A673 (cell line): ENCODE data around the gene BTBD9. TPM values are rescaled to one million over a fixed set of nuclear protein-coding genes. Genes with fewer than 3 reads are reported as not detected.

ENCODE experiments used
- BruUV-seq: library from RNA; stranded (reverse); fragments of 400-500 nt; replicated peaks from 2 replicates; lab custom pipeline; 2021; lab: Mats Ljungman, UMichigan
- CTCF ChIA-PET: fragments of 300-600 bp; sonication (Branson Sonifier 250); formaldehyde crosslinking; loops from one replicate; lab custom pipeline; 2022; ENCODE audit warnings: antibody characterized with exemption; lab: Charles Lee
- POLR2A ChIA-PET: fragments of 300-600 bp; sonication (Branson Sonifier 250); formaldehyde crosslinking; loops from one replicate; lab custom pipeline; 2022; ENCODE audit warnings: antibody characterized with exemption; ENCODE audit not compliant: low non-redundant PET; lab: Charles Lee
- DNase-seq: peaks from one replicate; pipeline ENCODE4 v3.0.0-alpha.2; 2015; ENCODE audit warnings: low spot score
- H3K27ac ChIP-seq: fragments of 200-600 bp; sonication (generic); 2 replicates; pipeline ENCODE4 v1.5.1; 2016; ENCODE audit warnings: mixed run types, low read depth, mild to moderate bottlenecking, mixed read lengths, antibody characterized with exemption, low read length; ENCODE audit not compliant: poor library complexity, severe bottlenecking
- H3K27me3 ChIP-seq: fragments of 200-600 bp; sonication (generic); replicated peaks from 2 replicates; pipeline ENCODE4 v1.6.1; 2017; ENCODE audit warnings: mixed run types, low read depth, mild to moderate bottlenecking, mixed read lengths, antibody characterized with exemption, low read length; ENCODE audit not compliant: insufficient read depth, poor library complexity
- H3K36me3 ChIP-seq: fragments of 200-600 bp; sonication (generic); 2 replicates; pipeline ENCODE4 v1.6.1; 2016; ENCODE audit warnings: mixed run types, mild to moderate bottlenecking, mixed read lengths, antibody characterized with exemption, low read length; ENCODE audit not compliant: insufficient read depth, poor library complexity, severe bottlenecking
- H3K4me1 ChIP-seq: fragments of 200-600 bp; sonication (generic); 2 replicates; pipeline ENCODE4 v1.6.1; 2017; ENCODE audit warnings: mixed run types, mild to moderate bottlenecking, mixed read lengths, antibody characterized with exemption, low read length; ENCODE audit not compliant: insufficient read depth, poor library complexity, severe bottlenecking
- H3K4me3 ChIP-seq: fragments of 200-600 bp; sonication (generic); 2 replicates; pipeline ENCODE4 v1.5.1; 2016; ENCODE audit warnings: low read depth, mixed run types, mild to moderate bottlenecking, mixed read lengths, low read length; ENCODE audit not compliant: poor library complexity, severe bottlenecking
- H3K9me3 ChIP-seq: fragments of 200-600 bp; sonication (generic); 2 replicates; pipeline ENCODE4 v1.6.1; 2016; ENCODE audit warnings: mixed run types, low read depth, mild to moderate bottlenecking, mixed read lengths, antibody characterized with exemption, low read length; ENCODE audit not compliant: poor library complexity, severe bottlenecking
- CTCF ChIP-seq: fragments of 300-800, 200-600 bp; sonication (generic); conservative IDR thresholded peaks from 2 replicates; pipeline ENCODE4 v1.5.1; 2017; ENCODE audit warnings: low read depth, mild to moderate bottlenecking, antibody characterized with exemption, low read length, moderate library complexity, mixed read lengths
- EZH2 ChIP-seq: fragments of 200-600 bp; sonication (generic); IDR thresholded peaks from 2 replicates; pipeline ENCODE4 v1.6.1; 2017; ENCODE audit warnings: borderline replicate concordance, low read depth, mild to moderate bottlenecking, mixed read lengths, antibody characterized with exemption, low read length; ENCODE audit not compliant: poor library complexity, severe bottlenecking
- intact Hi-C: fragments of 100-400 bp; cut with micrococcal nuclease; formaldehyde crosslinking; loops from one replicate; pipeline ENCODE4 v1.10.0; 2022; ENCODE audit not compliant: unreplicated experiment
- total RNA-seq: library from RNA; stranded (reverse); gene quantifications from 2 replicates; pipeline ENCODE4 v1.2.3, GENCODE V29; 2021

The BTBD9 gene
- total RNA-seq, 1 experiment from 2014 or later = 8.0 TPM

GRCh38 chr6:38498805-38499445, 140.8 kb downstream of the BTBD9 start:
- H3K36me3 ChIP-seq = no peaks in the 10 kb centered on the region
- no peak for DNase-seq
- BruUV-seq = no TSS peak
- H3K27ac ChIP-seq = no peak overlapping the region
- TF ChIP-seq CTCF (no peak), EZH2 (no peak)
- no peak overlapping the region for H3K4me3 ChIP-seq
- intact Hi-C loops = loop anchor here (5.0 kb wide), 1 partner anchor 467 kb away; no protein-coding TSS in a partner anchor
- H3K27me3 ChIP-seq = no peaks in the 10 kb centered on the region
- H3K4me1 ChIP-seq = no peaks in the 10 kb centered on the region
- no peaks in the 10 kb centered on the region for H3K9me3 ChIP-seq
- ChIA-PET POLR2A (no interaction called here), CTCF (no interaction called here)

GRCh38 chr6:38498085-38498484, 141.6 kb downstream of the BTBD9 start:
- DNase-seq = no peak
- POLR2A ChIA-PET = no interaction called here
- TF ChIP-seq EZH2 = no peak
- TF ChIP-seq CTCF = no peak
- Histone ChIP-seq H3K27me3 (no peaks in the 10 kb centered on the region), H3K4me3 (no peak overlapping the region), H3K4me1 (no peaks in the 10 kb centered on the region), H3K36me3 (no peaks in the 10 kb centered on the region), H3K9me3 (no peaks in the 10 kb centered on the region), H3K27ac (no peak overlapping the region)
- no TSS peak for BruUV-seq
- intact Hi-C loops = loop anchor here (5.0 kb wide), 1 partner anchor 466 kb away; no protein-coding TSS in a partner anchor
- CTCF ChIA-PET = no interaction called here

GRCh38 chr6:38497546-38497945, 142.2 kb downstream of the BTBD9 start:
- POLR2A ChIA-PET = no interaction called here
- intact Hi-C loops = loop anchor here (5.0 kb wide), 1 partner anchor 465 kb away; no protein-coding TSS in a partner anchor
- BruUV-seq = no TSS peak

More at GRCh38 chr6:38497546-38497945, 142.2 kb downstream of the BTBD9 start:
- DNase-seq = no peak
- Histone ChIP-seq H3K27ac (no peak overlapping the region), H3K4me1 (no peaks in the 10 kb centered on the region), H3K27me3 (no peaks in the 10 kb centered on the region), H3K4me3 (no peak overlapping the region), H3K9me3 (no peaks in the 10 kb centered on the region), H3K36me3 (no peaks in the 10 kb centered on the region)
- CTCF ChIA-PET = no interaction called here
- TF ChIP-seq CTCF (no peak), EZH2 (no peak)
